Testis (tissue), 3 donors: ENCODE measurements around the gene GAD2. TPM values are rescaled to one million over a fixed set of nuclear protein-coding genes. Genes with fewer than 3 reads are reported as not detected.

Source experiments
- DNase-seq: peaks from one replicate; pipeline ENCODE4 v3.0.0-alpha.2; 2019
- H3K27ac ChIP-seq, 2 donors: fragments of 200-600 bp; sonication (generic); one replicate each; pipeline ENCODE4 v1.5.1; 2019
- H3K27me3 ChIP-seq: fragments of 200-600 bp; sonication (generic); one replicate; pipeline ENCODE4 v1.5.1; 2019
- H3K36me3 ChIP-seq: fragments of 200-600 bp; sonication (generic); one replicate; pipeline ENCODE4 v1.5.1; 2017; ENCODE audit warnings: low read depth; ENCODE audit errors: missing control alignments
- H3K4me1 ChIP-seq: fragments of 200-600 bp; sonication (generic); one replicate; pipeline ENCODE4 v1.5.1; 2019
- H3K4me3 ChIP-seq, 2 donors: fragments of 200-600 bp; sonication (generic); one replicate each; pipeline ENCODE4 v1.5.1; 2017 to 2019
- H3K9me3 ChIP-seq: fragments of 200-600 bp; sonication (generic); one replicate; pipeline ENCODE4 v1.5.1; 2017
- CTCF ChIP-seq, 3 experiments: fragments of 450-650 bp in 2 of 3; fragments of 200-600 bp in 1 of 3; sonication (generic) in 1 of 3; IDR thresholded peaks; one replicate each; pipeline ENCODE4 v1.5.1; 2016 to 2019; ENCODE audit warnings: antibody characterized with exemption in 3 of 3, mild to moderate bottlenecking in 2 of 3, moderate library complexity in 1 of 3
- POLR2A ChIP-seq: fragments of 450-650 bp; IDR thresholded peaks from one replicate; pipeline ENCODE4 v1.6.1; 2017; ENCODE audit warnings: antibody characterized with exemption, mild to moderate bottlenecking, moderate library complexity
- WGBS, 2 donors: methylation state at CpG; one replicate each; pipeline ENCODE4 v1.1.5; 2018; 5-methylcytosine and 5-hydroxymethylcytosine counted together
- intact Hi-C: fragments of 100-400 bp; cut with DNase I; formaldehyde crosslinking; loops from one replicate; pipeline ENCODE4 v1.15.1; 2023; ENCODE audit warnings: low total_unique reads
- polyA plus RNA-seq: library from polyadenylated mRNA; stranded (reverse); fragments of 350-450 nt; fragmentation: Illumina TruSeq; extraction: RNeasy Lipid Tissue Mini Kit (QIAGEN cat#74804); gene quantifications from one replicate; pipeline ENCODE4 v1.2.3, GENCODE V29; 2014; ENCODE audit warnings: low read depth, low replicate concordance; ENCODE audit not compliant: insufficient read depth
- total RNA-seq, 2 donors: library from RNA; depleted of rRNA; stranded (reverse); fragments of >200 nt; gene quantifications; one replicate each; pipeline ENCODE4 v1.2.3, GENCODE V29; 2016

The GAD2 gene
- total and polyA plus RNA-seq, 3 donors from 2014 or later = 0.66 to 2.2 (median 1.0) TPM

- DNase-seq = no peak
- intact Hi-C loops = no loop called here
- 75 to 79% methylated on average over 3 of the region's 3 CpGs for WGBS, 2 donors
- no peaks in the 10 kb centered on the region for H3K4me1 ChIP-seq
- H3K27ac ChIP-seq = no peak overlapping the region
- TF ChIP-seq POLR2A (no peak), CTCF (IDR thresholded peaks at IDR 0.05) (no peak)
- no peaks in the 10 kb centered on the region for H3K27me3 ChIP-seq
- H3K9me3 ChIP-seq = no peaks in the 10 kb centered on the region
- H3K36me3 ChIP-seq = no peaks in the 10 kb centered on the region
- H3K4me3 ChIP-seq = no peak overlapping the region
Observed at GRCh38 chr10:26331371-26331770, 114.8 kb downstream of the GAD2 start.

- no peaks in the 10 kb centered on the region for H3K4me1 ChIP-seq
- intact Hi-C loops = no loop called here
- WGBS, 2 donors = 82 to 84% methylated on average over 4 of the region's 4 CpGs
Observed at GRCh38 chr10:26334232-26334931, 117.8 kb downstream of the GAD2 start.

GRCh38 chr10:26334932-26335573 lies 118.5 kb downstream of the GAD2 start:
- H3K27me3 ChIP-seq = no peaks in the 10 kb centered on the region
- H3K9me3 ChIP-seq = no peaks in the 10 kb centered on the region

More at GRCh38 chr10:26334232-26334931, 117.8 kb downstream of the GAD2 start:
- DNase-seq = no peak
- Histone ChIP-seq H3K27ac (no peak overlapping the region), H3K36me3 (no peaks in the 10 kb centered on the region), H3K4me3 (no peak overlapping the region), H3K27me3 (no peaks in the 10 kb centered on the region), H3K9me3 (no peaks in the 10 kb centered on the region)
- no peak for TF ChIP-seq POLR2A

GRCh38 chr10:26335574-26336093 lies 119.1 kb downstream of the GAD2 start:
- intact Hi-C loops = no loop called here
- no peaks in the 10 kb centered on the region for H3K27me3 ChIP-seq
- TF ChIP-seq CTCF (IDR thresholded peaks at IDR 0.05) (no peak), POLR2A (no peak)
- no peak for DNase-seq
- no peaks in the 10 kb centered on the region for H3K9me3 ChIP-seq
- no peak overlapping the region for H3K27ac ChIP-seq
- WGBS, 2 donors = 59 to 61% methylated on average over 6 of the region's 6 CpGs
- no peaks in the 10 kb centered on the region for H3K4me1 ChIP-seq
- no peaks in the 10 kb centered on the region for H3K36me3 ChIP-seq
- no peak overlapping the region for H3K4me3 ChIP-seq

More at GRCh38 chr10:26334932-26335573, 118.5 kb downstream of the GAD2 start:
- intact Hi-C loops = no loop called here
- 12 to 17% methylated on average over 6 to 7 of the region's 7 CpGs for WGBS, 2 donors
- no peaks in the 10 kb centered on the region for H3K4me1 ChIP-seq
- no peak overlapping the region for H3K4me3 ChIP-seq
- peak; percentile 63 for DNase-seq
- H3K27ac ChIP-seq = no peak overlapping the region
- no peaks in the 10 kb centered on the region for H3K36me3 ChIP-seq
- TF ChIP-seq CTCF (IDR thresholded peaks at IDR 0.05) (peak; percentile 35 to 55 (median 40)), POLR2A (no peak)

GRCh38 chr10:26336979-26337378 lies 120.4 kb downstream of the GAD2 start:
- Histone ChIP-seq H3K27me3 (no peaks in the 10 kb centered on the region), H3K4me1 (no peaks in the 10 kb centered on the region), H3K9me3 (no peaks in the 10 kb centered on the region), H3K36me3 (no peaks in the 10 kb centered on the region), H3K27ac (no peak overlapping the region), H3K4me3 (no peak overlapping the region)
- no peak for DNase-seq
- intact Hi-C loops = no loop called here
- no peak for TF ChIP-seq POLR2A
- TF ChIP-seq CTCF (IDR thresholded peaks at IDR 0.05) = no peak
- 72 to 81% methylated on average over 2 of the region's 2 CpGs for WGBS, 2 donors
